SK-N-SH (cell line): ENCODE results near the gene CXADR. TPM values are rescaled to one million over a fixed set of nuclear protein-coding genes. Genes with fewer than 3 reads are reported as not detected.

Experiments
- CTCF ChIA-PET: fragments of 300-600, 350-600 bp; formaldehyde crosslinking; extraction: SDS; loops from one replicate; lab custom pipeline; 2021; lab: Yijun Ruan, JAX
- POLR2A ChIA-PET: fragments of 350-600 bp; sonication (Branson Sonifier 250); formaldehyde crosslinking; extraction: SDS; loops from one replicate; lab custom pipeline; 2020; ENCODE audit warnings: antibody characterized with exemption, inconsistent platforms; lab: Yijun Ruan, JAX
- DNase-seq: peaks from one replicate; pipeline ENCODE4 v3.0.0; 2012
- H2AFZ ChIP-seq: fragments of 200-600 bp; sonication (generic); 2 replicates; pipeline ENCODE4 v1.8.1; 2016; ENCODE audit warnings: antibody characterized with exemption, mild to moderate bottlenecking, low read depth
- H3F3A ChIP-seq: fragments of 200-600 bp; sonication (generic); replicated peaks from 2 replicates; pipeline ENCODE3; 2016; ENCODE audit warnings: antibody characterized with exemption, mild to moderate bottlenecking; ENCODE audit not compliant: insufficient read depth
- H3K27ac ChIP-seq, 2 experiments: fragments of 200-500 bp in 1 of 2; fragments of 200-600 bp in 1 of 2; sonication (Bioruptor generic) in 1 of 2; sonication (generic), shearing (Covaris generic) in 1 of 2; 2 replicates each; pipeline versions ENCODE4 v1.5.1 to v1.6.1; 2014 to 2016; ENCODE audit warnings: low read depth in 2 of 2, inconsistent platforms in 1 of 2, low read length in 1 of 2, mild to moderate bottlenecking in 1 of 2, mixed read lengths in 1 of 2
- H3K27me3 ChIP-seq: fragments of 200-600 bp; sonication (generic), shearing (Covaris generic); 2 replicates; pipeline ENCODE4 v1.6.1; 2016; ENCODE audit warnings: mixed run types; ENCODE audit not compliant: insufficient read depth
- H3K36me3 ChIP-seq, 2 experiments: fragments of 200-500 bp in 1 of 2; fragments of 200-600 bp in 1 of 2; sonication (Bioruptor generic) in 1 of 2; sonication (generic) in 1 of 2; replicated peaks in 1 of 2; 2 replicates each; pipeline versions ENCODE3 to v1.5.1; 2014 to 2016; ENCODE audit warnings: low read length in 1 of 2, mild to moderate bottlenecking in 1 of 2; ENCODE audit not compliant: insufficient read depth in 2 of 2, control insufficient read depth in 1 of 2
- H3K4me1 ChIP-seq, 2 experiments: fragments of 200-500 bp in 1 of 2; fragments of 200-600 bp in 1 of 2; sonication (Bioruptor generic) in 1 of 2; sonication (generic), shearing (Covaris generic) in 1 of 2; 2 replicates each; pipeline versions ENCODE4 v1.5.1 to v1.6.1; 2014 to 2016; ENCODE audit warnings: low read depth in 1 of 2, low read length in 1 of 2, mixed run types in 1 of 2; ENCODE audit not compliant: insufficient read depth in 2 of 2, control insufficient read depth in 1 of 2
- H3K4me2 ChIP-seq: fragments of 200-600 bp; sonication (generic), shearing (Covaris generic); 2 replicates; pipeline ENCODE4 v1.6.1; 2017; ENCODE audit warnings: mixed run types
- H3K4me3 ChIP-seq, 2 experiments: fragments of 200-500 bp in 1 of 2; fragments of 200-600 bp in 1 of 2; sonication (Bioruptor generic) in 1 of 2; sonication (generic), shearing (Covaris generic) in 1 of 2; 2 replicates each; pipeline versions ENCODE4 v1.5.1 to v1.8.1; 2014 to 2016; ENCODE audit warnings: low read depth in 2 of 2, inconsistent platforms in 1 of 2, low read length in 1 of 2, mild to moderate bottlenecking in 1 of 2, mixed read lengths in 1 of 2, moderate library complexity in 1 of 2
- H3K79me2 ChIP-seq: fragments of 200-600 bp; sonication (generic); 2 replicates; pipeline ENCODE4 v1.8.1; 2017; ENCODE audit warnings: mild to moderate bottlenecking; ENCODE audit not compliant: insufficient read depth
- H3K9ac ChIP-seq: fragments of 200-600 bp; sonication (generic); 2 replicates; pipeline ENCODE4 v1.6.1; 2017; ENCODE audit warnings: mixed run types
- H3K9me2 ChIP-seq: fragments of 200-600 bp; sonication (generic); 2 replicates; pipeline ENCODE4 v1.6.1; 2017; ENCODE audit warnings: mixed run types
- H3K9me3 ChIP-seq: fragments of 200-600 bp; sonication (generic); 2 replicates; pipeline ENCODE4 v1.6.1; 2017; ENCODE audit warnings: mixed run types, mild to moderate bottlenecking, moderate library complexity
- H4K20me1 ChIP-seq: fragments of 200-600 bp; sonication (generic); 2 replicates; pipeline ENCODE4 v1.6.1; 2017; ENCODE audit warnings: mild to moderate bottlenecking, mixed run types; ENCODE audit not compliant: insufficient read depth
- ELF1 ChIP-seq: IDR thresholded peaks from 2 replicates; pipeline ENCODE4 v1.4.0; 2012
- JUND ChIP-seq: IDR thresholded peaks from 2 replicates; pipeline ENCODE4 v1.4.0; 2012
- MEF2A ChIP-seq: IDR thresholded peaks from 2 replicates; pipeline ENCODE4 v1.4.0; 2012; ENCODE audit warnings: low read depth, borderline replicate concordance
- MXI1 ChIP-seq: IDR thresholded peaks from 2 replicates; pipeline ENCODE4 v1.6.1; 2012; ENCODE audit warnings: mild to moderate bottlenecking, low read depth, low read length, improper control_type of control experiment
- NFIC ChIP-seq: IDR thresholded peaks from 2 replicates; pipeline ENCODE4 v1.4.0; 2012; ENCODE audit warnings: borderline replicate concordance
- RAD21 ChIP-seq: IDR thresholded peaks from 2 replicates; pipeline ENCODE4 v1.6.1; 2012; ENCODE audit warnings: mild to moderate bottlenecking, low read length
- RCOR1 ChIP-seq: fragments of 150-350 bp; IDR thresholded peaks from 2 replicates; pipeline ENCODE4 v1.6.1; 2017; ENCODE audit warnings: antibody characterized with exemption, low read length
- RFX5 ChIP-seq: IDR thresholded peaks from 2 replicates; pipeline ENCODE4 v1.6.1; 2012; ENCODE audit warnings: mild to moderate bottlenecking, improper control_type of control experiment, low read length
- RXRA ChIP-seq: IDR thresholded peaks from 2 replicates; pipeline ENCODE4 v1.4.0; 2012; ENCODE audit warnings: low read depth, mild to moderate bottlenecking, borderline replicate concordance
- TCF12 ChIP-seq: IDR thresholded peaks from 2 replicates; pipeline ENCODE4 v1.4.0; 2012
- WGBS: methylation state at CpG from one replicate; pipeline ENCODE4 v1.1.6; 2017; ENCODE audit warnings: low lambda C conversion rate; 5-methylcytosine and 5-hydroxymethylcytosine counted together
- polyA plus RNA-seq, 3 experiments: library from polyadenylated mRNA; depleted of rRNA; stranded (reverse); fragments of >200 nt; gene quantifications; 2 replicates each; pipeline ENCODE4 v1.2.3, GENCODE V29; 2012
- TF ChIP-seq, protein P1 (sequence below): IDR thresholded peaks from 2 replicates; pipeline ENCODE4; 2012
- TF ChIP-seq, protein P2 (sequence below): fragments of 150-350 bp; IDR thresholded peaks from 2 replicates; pipeline ENCODE4 v1.6.1; 2016; ENCODE audit warnings: mild to moderate bottlenecking, low read depth, low read length
- TF ChIP-seq, protein P3 (sequence below): IDR thresholded peaks from 2 replicates; pipeline ENCODE4 v1.4.0; 2012; ENCODE audit warnings: low read depth, borderline replicate concordance
- TF ChIP-seq, protein P4 (sequence below): fragments of 200-600 bp; sonication (generic); IDR thresholded peaks from 2 replicates; pipeline ENCODE4 v1.6.1; 2017; ENCODE audit warnings: antibody characterized with exemption, mild to moderate bottlenecking, moderate library complexity

Gene CXADR
- polyA plus RNA-seq, 1 of the 3 experiments (the other 2 are of a cell fraction) = 1.1 TPM

DNA sequence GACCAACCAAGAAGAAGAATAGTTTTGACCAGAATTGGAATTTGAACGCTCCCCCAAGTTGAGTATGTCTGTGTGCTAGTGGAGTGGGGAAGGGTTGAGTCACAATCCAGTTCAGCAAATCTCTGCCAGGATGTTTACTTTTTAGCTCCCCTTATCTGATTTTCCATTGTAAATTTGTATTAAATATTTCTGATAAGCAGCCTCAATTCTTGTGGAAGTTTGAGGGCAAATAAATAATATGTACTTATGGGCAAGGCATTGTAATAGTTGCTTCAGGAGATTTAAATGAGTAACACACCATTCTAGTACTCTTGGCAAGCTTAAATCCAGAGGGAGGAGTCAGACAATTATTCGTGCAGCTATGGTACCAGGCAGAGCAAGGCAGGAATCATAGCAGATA, 14.4 kb downstream of the CXADR start:
- H3K36me3 ChIP-seq = no peaks in the 10 kb centered on the region
- no peak overlapping the region for H3K4me3 ChIP-seq
- H2AFZ ChIP-seq = no peak overlapping the region
- no peaks in the 10 kb centered on the region for H3K79me2 ChIP-seq
- no peaks in the 10 kb centered on the region for H3F3A ChIP-seq
- H4K20me1 ChIP-seq = no peaks in the 10 kb centered on the region
- H3K4me1 ChIP-seq = peaks cover 0 to 2% of the 10 kb centered on the region in 2 experiments; a peak in 1 of 4 replicates
- H3K27me3 ChIP-seq = no peaks in the 10 kb centered on the region
- H3K9me2 ChIP-seq = no peaks in the 10 kb centered on the region
- CTCF ChIA-PET = no interaction called here
- TF ChIP-seq JUND (no peak), TCF12 (no peak), RAD21 (no peak), MXI1 (no peak), ELF1 (no peak), MEF2A (no peak), RFX5 (no peak), RXRA (no peak), NFIC (no peak), RCOR1 (no peak)
- TF ChIP-seq, protein P1, sequence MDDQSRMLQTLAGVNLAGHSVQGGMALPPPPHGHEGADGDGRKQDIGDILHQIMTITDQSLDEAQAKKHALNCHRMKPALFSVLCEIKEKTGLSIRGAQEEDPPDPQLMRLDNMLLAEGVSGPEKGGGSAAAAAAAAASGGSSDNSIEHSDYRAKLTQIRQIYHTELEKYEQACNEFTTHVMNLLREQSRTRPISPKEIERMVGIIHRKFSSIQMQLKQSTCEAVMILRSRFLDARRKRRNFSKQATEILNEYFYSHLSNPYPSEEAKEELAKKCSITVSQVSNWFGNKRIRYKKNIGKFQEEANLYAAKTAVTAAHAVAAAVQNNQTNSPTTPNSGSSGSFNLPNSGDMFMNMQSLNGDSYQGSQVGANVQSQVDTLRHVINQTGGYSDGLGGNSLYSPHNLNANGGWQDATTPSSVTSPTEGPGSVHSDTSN = no peak
- TF ChIP-seq, protein P2, sequence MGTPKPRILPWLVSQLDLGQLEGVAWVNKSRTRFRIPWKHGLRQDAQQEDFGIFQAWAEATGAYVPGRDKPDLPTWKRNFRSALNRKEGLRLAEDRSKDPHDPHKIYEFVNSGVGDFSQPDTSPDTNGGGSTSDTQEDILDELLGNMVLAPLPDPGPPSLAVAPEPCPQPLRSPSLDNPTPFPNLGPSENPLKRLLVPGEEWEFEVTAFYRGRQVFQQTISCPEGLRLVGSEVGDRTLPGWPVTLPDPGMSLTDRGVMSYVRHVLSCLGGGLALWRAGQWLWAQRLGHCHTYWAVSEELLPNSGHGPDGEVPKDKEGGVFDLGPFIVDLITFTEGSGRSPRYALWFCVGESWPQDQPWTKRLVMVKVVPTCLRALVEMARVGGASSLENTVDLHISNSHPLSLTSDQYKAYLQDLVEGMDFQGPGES = no peak
- TF ChIP-seq, protein P3, sequence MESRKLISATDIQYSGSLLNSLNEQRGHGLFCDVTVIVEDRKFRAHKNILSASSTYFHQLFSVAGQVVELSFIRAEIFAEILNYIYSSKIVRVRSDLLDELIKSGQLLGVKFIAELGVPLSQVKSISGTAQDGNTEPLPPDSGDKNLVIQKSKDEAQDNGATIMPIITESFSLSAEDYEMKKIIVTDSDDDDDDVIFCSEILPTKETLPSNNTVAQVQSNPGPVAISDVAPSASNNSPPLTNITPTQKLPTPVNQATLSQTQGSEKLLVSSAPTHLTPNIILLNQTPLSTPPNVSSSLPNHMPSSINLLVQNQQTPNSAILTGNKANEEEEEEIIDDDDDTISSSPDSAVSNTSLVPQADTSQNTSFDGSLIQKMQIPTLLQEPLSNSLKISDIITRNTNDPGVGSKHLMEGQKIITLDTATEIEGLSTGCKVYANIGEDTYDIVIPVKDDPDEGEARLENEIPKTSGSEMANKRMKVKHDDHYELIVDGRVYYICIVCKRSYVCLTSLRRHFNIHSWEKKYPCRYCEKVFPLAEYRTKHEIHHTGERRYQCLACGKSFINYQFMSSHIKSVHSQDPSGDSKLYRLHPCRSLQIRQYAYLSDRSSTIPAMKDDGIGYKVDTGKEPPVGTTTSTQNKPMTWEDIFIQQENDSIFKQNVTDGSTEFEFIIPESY = no peak
- TF ChIP-seq, protein P4, sequence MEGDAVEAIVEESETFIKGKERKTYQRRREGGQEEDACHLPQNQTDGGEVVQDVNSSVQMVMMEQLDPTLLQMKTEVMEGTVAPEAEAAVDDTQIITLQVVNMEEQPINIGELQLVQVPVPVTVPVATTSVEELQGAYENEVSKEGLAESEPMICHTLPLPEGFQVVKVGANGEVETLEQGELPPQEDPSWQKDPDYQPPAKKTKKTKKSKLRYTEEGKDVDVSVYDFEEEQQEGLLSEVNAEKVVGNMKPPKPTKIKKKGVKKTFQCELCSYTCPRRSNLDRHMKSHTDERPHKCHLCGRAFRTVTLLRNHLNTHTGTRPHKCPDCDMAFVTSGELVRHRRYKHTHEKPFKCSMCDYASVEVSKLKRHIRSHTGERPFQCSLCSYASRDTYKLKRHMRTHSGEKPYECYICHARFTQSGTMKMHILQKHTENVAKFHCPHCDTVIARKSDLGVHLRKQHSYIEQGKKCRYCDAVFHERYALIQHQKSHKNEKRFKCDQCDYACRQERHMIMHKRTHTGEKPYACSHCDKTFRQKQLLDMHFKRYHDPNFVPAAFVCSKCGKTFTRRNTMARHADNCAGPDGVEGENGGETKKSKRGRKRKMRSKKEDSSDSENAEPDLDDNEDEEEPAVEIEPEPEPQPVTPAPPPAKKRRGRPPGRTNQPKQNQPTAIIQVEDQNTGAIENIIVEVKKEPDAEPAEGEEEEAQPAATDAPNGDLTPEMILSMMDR = no peak
- TF ChIP-seq, all 33 proteins: peak for 0
- Histone ChIP-seq H3K27ac (no peak overlapping the region), H3K9ac (no peak overlapping the region), H3K9me3 (no peaks in the 10 kb centered on the region), H3K4me2 (no peak overlapping the region)
- POLR2A ChIA-PET = interaction anchor here (0.6 kb wide), 1 partner anchor 14 kb away, joined by 4 read pairs; no protein-coding TSS in a partner anchor
- 32% methylated on average over 2 of the region's 2 CpGs for WGBS
- peak; percentile 24 for DNase-seq
